Lung (tissue), 12 donors: ENCODE results near the gene ATP6AP1. TPM values are rescaled to one million over a fixed set of nuclear protein-coding genes. Genes with fewer than 3 reads are reported as not detected.

Experiments
- ATAC-seq: fragments of 200-7000 bp; cut with Tn5 transposase; one replicate; pipeline ENCODE4 v1.9.1; 2020; ENCODE audit warnings: moderate number of reproducible peaks; ENCODE audit not compliant: insufficient read depth, low FRiP score
- DNase-seq, 3 donors: peaks; one replicate each; pipeline ENCODE4 v3.0.0-alpha.2; 2013 to 2017
- H3K27ac ChIP-seq, 2 donors: one replicate each; pipeline ENCODE4 v1.5.1; 2013; ENCODE audit warnings: mild to moderate bottlenecking in 2 of 2, moderate library complexity in 2 of 2, control low read depth in 1 of 2, inconsistent platforms in 1 of 2, low read depth in 1 of 2, low read length in 1 of 2
- H3K27me3 ChIP-seq, 3 donors: one replicate each; pipeline ENCODE4 v1.5.1; 2013; ENCODE audit warnings: low read length in 2 of 3; ENCODE audit not compliant: control insufficient read depth in 3 of 3, insufficient read depth in 3 of 3
- H3K36me3 ChIP-seq, 4 donors: one replicate each; pipeline ENCODE4 v1.5.1; 2013; ENCODE audit warnings: low read length in 4 of 4, mild to moderate bottlenecking in 1 of 4, moderate library complexity in 1 of 4; ENCODE audit not compliant: control insufficient read depth in 4 of 4, insufficient read depth in 4 of 4
- H3K4me1 ChIP-seq, 5 donors: one replicate each; pipeline ENCODE4 v1.5.1; 2013; ENCODE audit warnings: low read length in 5 of 5, mild to moderate bottlenecking in 2 of 5, moderate library complexity in 1 of 5; ENCODE audit not compliant: control insufficient read depth in 5 of 5, insufficient read depth in 5 of 5
- H3K4me3 ChIP-seq: one replicate; pipeline ENCODE4 v1.5.1; 2013; ENCODE audit warnings: mild to moderate bottlenecking, control low read depth, moderate library complexity
- H3K9ac ChIP-seq, 2 donors: one replicate each; pipeline ENCODE4 v1.5.1; 2013; ENCODE audit warnings: low read length in 2 of 2, control low read depth in 1 of 2; ENCODE audit not compliant: insufficient read depth in 1 of 2
- H3K9me3 ChIP-seq, 4 donors: one replicate each; pipeline ENCODE4 v1.5.1; 2013; ENCODE audit warnings: low read length in 3 of 4, mild to moderate bottlenecking in 1 of 4, moderate library complexity in 1 of 4; ENCODE audit not compliant: control insufficient read depth in 4 of 4, insufficient read depth in 3 of 4
- WGBS, 2 donors: extraction: QIAGEN DNeasy Blood & Tissue Kit; methylation state at CpG; one replicate each; pipeline ENCODE4 v1.1.7; 2013; 5-methylcytosine and 5-hydroxymethylcytosine counted together
- polyA plus RNA-seq, 2 donors: library from polyadenylated mRNA; stranded (reverse); fragments of 200-250 nt; gene quantifications; one replicate each; pipeline ENCODE4 v1.2.1, GENCODE V29; 2013
- total RNA-seq, 2 donors: library from RNA; depleted of rRNA in 1 of 2; stranded (reverse); fragments of >200 nt in 1 of 2; gene quantifications; one replicate each; pipeline ENCODE4 v1.2.1, GENCODE V29; 2014 to 2021
- TF ChIP-seq, protein P1 (sequence below): IDR thresholded peaks from 2 replicates; pipeline ENCODE4 v1.5.1; 2012; ENCODE audit warnings: mild to moderate bottlenecking; ENCODE audit errors: control extremely low read depth, extremely low read depth
- donor health status: control.
- donor health status: control.
- donor health status: Bipolar disorder and iron deficiency.
- donor health status: healthy.
- donor health status: DM: yes; HTN: yes; CAD: no.

Gene ATP6AP1
- total and polyA plus RNA-seq, 4 donors = 73.7 to 220 (median 113) TPM

DNA sequence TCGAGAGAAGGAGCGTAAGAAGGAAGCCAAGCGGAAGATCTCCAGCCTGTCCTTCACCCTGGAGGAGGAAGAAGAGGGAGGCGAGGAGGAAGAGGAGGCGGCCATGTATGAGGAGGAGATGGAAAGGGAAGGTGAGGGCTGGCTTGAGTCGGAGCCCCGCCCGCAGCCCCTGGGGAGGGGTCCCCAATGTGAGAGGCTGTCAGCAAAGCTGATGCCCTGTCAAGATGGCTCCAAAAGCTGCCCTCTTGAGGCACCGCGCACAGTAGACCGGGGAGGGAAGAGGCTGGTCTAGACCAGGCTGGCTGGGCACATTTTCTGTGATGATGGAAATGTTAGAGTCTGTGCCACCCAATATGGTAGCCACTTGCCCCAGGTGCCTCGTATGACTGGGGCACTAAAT is 18.0 kb downstream of the ATP6AP1 start:
- TF ChIP-seq, protein P1, sequence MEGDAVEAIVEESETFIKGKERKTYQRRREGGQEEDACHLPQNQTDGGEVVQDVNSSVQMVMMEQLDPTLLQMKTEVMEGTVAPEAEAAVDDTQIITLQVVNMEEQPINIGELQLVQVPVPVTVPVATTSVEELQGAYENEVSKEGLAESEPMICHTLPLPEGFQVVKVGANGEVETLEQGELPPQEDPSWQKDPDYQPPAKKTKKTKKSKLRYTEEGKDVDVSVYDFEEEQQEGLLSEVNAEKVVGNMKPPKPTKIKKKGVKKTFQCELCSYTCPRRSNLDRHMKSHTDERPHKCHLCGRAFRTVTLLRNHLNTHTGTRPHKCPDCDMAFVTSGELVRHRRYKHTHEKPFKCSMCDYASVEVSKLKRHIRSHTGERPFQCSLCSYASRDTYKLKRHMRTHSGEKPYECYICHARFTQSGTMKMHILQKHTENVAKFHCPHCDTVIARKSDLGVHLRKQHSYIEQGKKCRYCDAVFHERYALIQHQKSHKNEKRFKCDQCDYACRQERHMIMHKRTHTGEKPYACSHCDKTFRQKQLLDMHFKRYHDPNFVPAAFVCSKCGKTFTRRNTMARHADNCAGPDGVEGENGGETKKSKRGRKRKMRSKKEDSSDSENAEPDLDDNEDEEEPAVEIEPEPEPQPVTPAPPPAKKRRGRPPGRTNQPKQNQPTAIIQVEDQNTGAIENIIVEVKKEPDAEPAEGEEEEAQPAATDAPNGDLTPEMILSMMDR = no peak
- ATAC-seq = no peak
- Histone ChIP-seq H3K4me1 (peaks cover 0 to 8% (median 0%) of the 10 kb centered on the region in 5 donors), H3K36me3 (peaks cover 0 to 23% (median 5%) of the 10 kb centered on the region in 4 donors), H3K9ac (no peak overlapping the region), H3K4me3 (no peak overlapping the region), H3K9me3 (no peaks in the 10 kb centered on the region), H3K27ac (no peak overlapping the region), H3K27me3 (no peaks in the 10 kb centered on the region)
- WGBS, 2 donors = 90 to 91% methylated on average over 11 to 12 of the region's 12 CpGs
- no peak for DNase-seq

DNA sequence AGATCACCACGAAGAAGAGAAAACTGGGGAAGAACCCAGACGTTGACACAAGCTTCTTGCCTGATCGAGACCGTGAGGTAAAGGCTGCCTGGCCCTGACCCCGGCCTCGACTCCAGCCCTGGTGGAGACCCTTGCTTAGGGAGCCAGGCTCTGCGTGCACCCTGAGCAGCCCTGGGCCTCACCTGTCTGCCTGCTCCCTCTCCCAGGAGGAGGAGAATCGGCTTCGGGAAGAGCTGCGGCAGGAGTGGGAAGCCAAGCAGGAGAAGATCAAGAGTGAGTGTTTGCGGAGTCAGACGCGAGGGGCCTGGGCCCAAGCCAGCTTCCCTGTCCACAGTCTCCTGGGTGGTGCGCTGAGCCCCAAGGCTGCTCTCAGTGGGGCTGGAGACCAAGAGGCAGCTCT is 20.0 kb downstream of the ATP6AP1 start:
- H3K27me3 ChIP-seq = no peaks in the 10 kb centered on the region
- no peaks in the 10 kb centered on the region for H3K9me3 ChIP-seq
- no peak overlapping the region for H3K9ac ChIP-seq
- no peak overlapping the region for H3K27ac ChIP-seq
- TF ChIP-seq, protein P1 = no peak
- peaks cover 0 to 8% (median 0%) of the 10 kb centered on the region in 5 donors for H3K4me1 ChIP-seq
- H3K4me3 ChIP-seq = no peak overlapping the region
- WGBS, 2 donors = 92 to 98% methylated on average over 13 to 14 of the region's 14 CpGs
- peaks cover 0 to 17% (median 3%) of the 10 kb centered on the region in 4 donors for H3K36me3 ChIP-seq
- ATAC-seq (no peak), DNase-seq (no peak)

DNA sequence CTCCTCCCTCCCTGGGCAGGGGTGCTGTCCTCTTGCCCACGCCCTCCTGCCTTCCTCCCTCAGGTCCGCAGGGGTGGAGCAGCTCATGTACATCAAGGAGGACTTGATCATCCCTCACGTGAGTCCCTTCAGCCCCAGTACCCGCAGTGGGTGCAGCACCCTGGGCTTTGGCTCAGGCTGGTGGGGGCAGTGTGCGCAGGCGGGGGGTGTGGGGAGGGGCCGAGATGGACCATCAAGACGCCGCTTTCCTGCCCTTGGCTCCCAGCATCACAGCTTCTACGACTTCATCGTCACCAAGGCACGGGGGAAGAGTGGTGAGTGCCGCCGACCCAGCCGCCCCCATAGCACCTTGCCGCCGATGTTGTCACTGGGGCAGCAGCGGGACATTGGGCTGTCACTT is 21.1 kb downstream of the ATP6AP1 start:
- Histone ChIP-seq H3K27me3 (no peaks in the 10 kb centered on the region), H3K9ac (no peak overlapping the region), H3K36me3 (peaks cover 0 to 17% (median 3%) of the 10 kb centered on the region in 4 donors), H3K4me1 (peaks cover 0 to 8% (median 0%) of the 10 kb centered on the region in 5 donors), H3K4me3 (no peak overlapping the region), H3K9me3 (no peaks in the 10 kb centered on the region), H3K27ac (no peak overlapping the region)
- 93 to 97% methylated on average over 15 to 18 of the region's 18 CpGs for WGBS, 2 donors
- no peak for ATAC-seq
- no peak for DNase-seq
- TF ChIP-seq, protein P1 = no peak

DNA sequence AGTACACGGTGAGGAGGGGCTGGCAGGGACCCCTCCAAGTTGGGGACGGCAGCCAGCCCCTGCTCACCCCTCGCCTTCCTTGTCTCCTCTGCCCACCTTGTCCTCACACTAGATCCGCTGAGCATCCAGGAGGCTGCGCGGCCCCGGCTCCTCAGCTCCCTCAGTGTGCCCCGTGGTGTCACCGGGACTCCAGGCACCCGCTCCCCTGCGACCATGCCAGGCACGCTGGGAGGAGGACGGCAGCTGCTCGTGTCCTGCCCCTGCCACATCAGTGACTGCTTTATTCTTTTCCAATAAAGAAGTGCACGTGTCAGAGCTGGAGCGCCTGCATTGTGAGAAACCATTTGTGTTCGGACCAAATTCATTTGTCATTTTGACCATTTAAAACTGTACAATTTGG is 21.8 kb downstream of the ATP6AP1 start:
- Histone ChIP-seq H3K9me3 (no peaks in the 10 kb centered on the region), H3K27ac (no peak overlapping the region), H3K27me3 (no peaks in the 10 kb centered on the region), H3K4me1 (peaks cover 0 to 5% (median 0%) of the 10 kb centered on the region in 5 donors), H3K4me3 (no peak overlapping the region), H3K36me3 (peaks cover 0 to 17% (median 3%) of the 10 kb centered on the region in 4 donors), H3K9ac (no peak overlapping the region)
- TF ChIP-seq, protein P1 = no peak
- ATAC-seq (no peak), DNase-seq (no peak)
- 93 to 97% methylated on average over 9 to 17 of the region's 17 CpGs for WGBS, 2 donors
